ENCODE data around the gene PFKM.
"Not testable (repeated sequence)": the region's sequence is repeated elsewhere in the genome, so short reads cannot be mapped to it uniquely, and the experiment has no call there.

Gene PFKM

DNA sequence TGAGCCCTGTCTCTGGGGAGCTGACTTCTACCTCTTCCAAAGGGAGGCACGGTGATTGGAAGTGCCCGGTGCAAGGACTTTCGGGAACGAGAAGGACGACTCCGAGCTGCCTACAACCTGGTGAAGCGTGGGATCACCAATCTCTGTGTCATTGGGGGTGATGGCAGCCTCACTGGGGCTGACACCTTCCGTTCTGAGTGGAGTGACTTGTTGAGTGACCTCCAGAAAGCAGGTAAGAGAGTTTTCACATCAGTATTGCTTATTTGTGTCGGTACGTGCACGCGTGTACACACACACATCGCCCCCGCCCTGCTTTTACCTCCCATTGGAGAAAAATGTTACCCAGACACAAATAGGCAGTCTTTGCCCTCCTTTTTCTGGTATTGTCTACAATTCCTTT lies 13.7 kb downstream of the PFKM start:
- no peak for DNase-seq (ENCODE audit: low read depth)
- TF ChIP-seq, protein P1, sequence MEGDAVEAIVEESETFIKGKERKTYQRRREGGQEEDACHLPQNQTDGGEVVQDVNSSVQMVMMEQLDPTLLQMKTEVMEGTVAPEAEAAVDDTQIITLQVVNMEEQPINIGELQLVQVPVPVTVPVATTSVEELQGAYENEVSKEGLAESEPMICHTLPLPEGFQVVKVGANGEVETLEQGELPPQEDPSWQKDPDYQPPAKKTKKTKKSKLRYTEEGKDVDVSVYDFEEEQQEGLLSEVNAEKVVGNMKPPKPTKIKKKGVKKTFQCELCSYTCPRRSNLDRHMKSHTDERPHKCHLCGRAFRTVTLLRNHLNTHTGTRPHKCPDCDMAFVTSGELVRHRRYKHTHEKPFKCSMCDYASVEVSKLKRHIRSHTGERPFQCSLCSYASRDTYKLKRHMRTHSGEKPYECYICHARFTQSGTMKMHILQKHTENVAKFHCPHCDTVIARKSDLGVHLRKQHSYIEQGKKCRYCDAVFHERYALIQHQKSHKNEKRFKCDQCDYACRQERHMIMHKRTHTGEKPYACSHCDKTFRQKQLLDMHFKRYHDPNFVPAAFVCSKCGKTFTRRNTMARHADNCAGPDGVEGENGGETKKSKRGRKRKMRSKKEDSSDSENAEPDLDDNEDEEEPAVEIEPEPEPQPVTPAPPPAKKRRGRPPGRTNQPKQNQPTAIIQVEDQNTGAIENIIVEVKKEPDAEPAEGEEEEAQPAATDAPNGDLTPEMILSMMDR (IDR thresholded peaks at IDR 0.05; ENCODE audit: insufficient read depth, low read depth, low read length, missing control alignments), result no peak
- H3K4me3 ChIP-seq (ENCODE audit: low read depth, low read length), result no peak overlapping the region

- TF ChIP-seq, protein P1 (IDR thresholded peaks at IDR 0.05; ENCODE audit: insufficient read depth, low read depth, low read length, missing control alignments), result no peak
- no peak overlapping the region for H3K4me3 ChIP-seq (ENCODE audit: low read depth, low read length)
- DNase-seq (ENCODE audit: low read depth), result no peak
Measured at GRCh38 chr12:48135027-48135426, 15.9 kb downstream of the PFKM start.

GRCh38 chr12:48142818-48143674 lies 23.9 kb downstream of the PFKM start:
- TF ChIP-seq, protein P1 (IDR thresholded peaks at IDR 0.05; ENCODE audit: insufficient read depth, low read depth, low read length, missing control alignments), result no peak
- H3K4me3 ChIP-seq (ENCODE audit: low read depth, low read length), result no peak overlapping the region
- no peak for DNase-seq (ENCODE audit: low read depth)

- no peak overlapping the region for H3K4me3 ChIP-seq (ENCODE audit: low read depth, low read length)
- TF ChIP-seq, protein P1 (IDR thresholded peaks at IDR 0.05; ENCODE audit: insufficient read depth, low read depth, low read length, missing control alignments), result no peak
- no peak for DNase-seq (ENCODE audit: low read depth)
Measured at GRCh38 chr12:48143898-48144297, 24.7 kb downstream of the PFKM start.

- no peak for DNase-seq (ENCODE audit: low read depth)
- no peak overlapping the region for H3K4me3 ChIP-seq (ENCODE audit: low read depth, low read length)
- TF ChIP-seq, protein P1 (IDR thresholded peaks at IDR 0.05; ENCODE audit: insufficient read depth, low read depth, low read length, missing control alignments), result no peak
Measured at GRCh38 chr12:48145981-48146380, 26.8 kb downstream of the PFKM start.

GRCh38 chr12:48151103-48151771 lies 32.1 kb downstream of the PFKM start:
- no peak overlapping the region for H3K4me3 ChIP-seq (ENCODE audit: low read depth, low read length)
- peak; percentile 16 for DNase-seq (ENCODE audit: low read depth)
- TF ChIP-seq, protein P1 (IDR thresholded peaks at IDR 0.05; ENCODE audit: insufficient read depth, low read depth, low read length, missing control alignments), result no peak

- DNase-seq (ENCODE audit: low read depth); H3K4me3 ChIP-seq (ENCODE audit: low read depth, low read length): not testable (repeated sequence)
Measured at GRCh38 chr12:48155786-48156185, 36.6 kb downstream of the PFKM start.
